ENCODE data around the gene CEP70.

DNA sequence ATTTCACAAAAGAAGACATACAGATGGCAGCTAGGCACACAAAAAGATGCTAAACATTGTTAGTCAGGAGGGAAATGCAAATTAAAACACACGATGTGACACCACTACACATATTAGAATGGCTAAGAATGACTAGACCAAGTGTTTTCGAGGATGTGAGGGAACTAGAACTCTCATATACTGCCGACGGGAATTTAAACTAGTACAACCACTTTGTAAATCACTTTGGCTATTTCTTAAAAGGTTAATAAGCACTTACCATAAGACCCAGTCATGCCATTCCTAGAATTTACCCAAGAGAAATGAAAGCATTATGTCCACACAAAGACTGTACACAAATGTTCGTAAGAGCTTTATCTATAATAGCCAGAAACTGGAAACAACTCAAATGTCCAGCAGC, 5.6 kb downstream of the CEP70 start:
- TF ChIP-seq, protein P1, sequence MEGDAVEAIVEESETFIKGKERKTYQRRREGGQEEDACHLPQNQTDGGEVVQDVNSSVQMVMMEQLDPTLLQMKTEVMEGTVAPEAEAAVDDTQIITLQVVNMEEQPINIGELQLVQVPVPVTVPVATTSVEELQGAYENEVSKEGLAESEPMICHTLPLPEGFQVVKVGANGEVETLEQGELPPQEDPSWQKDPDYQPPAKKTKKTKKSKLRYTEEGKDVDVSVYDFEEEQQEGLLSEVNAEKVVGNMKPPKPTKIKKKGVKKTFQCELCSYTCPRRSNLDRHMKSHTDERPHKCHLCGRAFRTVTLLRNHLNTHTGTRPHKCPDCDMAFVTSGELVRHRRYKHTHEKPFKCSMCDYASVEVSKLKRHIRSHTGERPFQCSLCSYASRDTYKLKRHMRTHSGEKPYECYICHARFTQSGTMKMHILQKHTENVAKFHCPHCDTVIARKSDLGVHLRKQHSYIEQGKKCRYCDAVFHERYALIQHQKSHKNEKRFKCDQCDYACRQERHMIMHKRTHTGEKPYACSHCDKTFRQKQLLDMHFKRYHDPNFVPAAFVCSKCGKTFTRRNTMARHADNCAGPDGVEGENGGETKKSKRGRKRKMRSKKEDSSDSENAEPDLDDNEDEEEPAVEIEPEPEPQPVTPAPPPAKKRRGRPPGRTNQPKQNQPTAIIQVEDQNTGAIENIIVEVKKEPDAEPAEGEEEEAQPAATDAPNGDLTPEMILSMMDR (IDR thresholded peaks at IDR 0.05), result no peak
- TF ChIP-seq POLR2A (IDR thresholded peaks at IDR 0.05), result no peak
- TF ChIP-seq POLR2AphosphoS5 (IDR thresholded peaks at IDR 0.05), result no peak
- TF ChIP-seq EP300 (IDR thresholded peaks at IDR 0.05), result no peak

Measured in gastroesophageal sphincter (tissue), 3 donors.